ENCODE results near the gene CCIN.

CCIN gene

DNA sequence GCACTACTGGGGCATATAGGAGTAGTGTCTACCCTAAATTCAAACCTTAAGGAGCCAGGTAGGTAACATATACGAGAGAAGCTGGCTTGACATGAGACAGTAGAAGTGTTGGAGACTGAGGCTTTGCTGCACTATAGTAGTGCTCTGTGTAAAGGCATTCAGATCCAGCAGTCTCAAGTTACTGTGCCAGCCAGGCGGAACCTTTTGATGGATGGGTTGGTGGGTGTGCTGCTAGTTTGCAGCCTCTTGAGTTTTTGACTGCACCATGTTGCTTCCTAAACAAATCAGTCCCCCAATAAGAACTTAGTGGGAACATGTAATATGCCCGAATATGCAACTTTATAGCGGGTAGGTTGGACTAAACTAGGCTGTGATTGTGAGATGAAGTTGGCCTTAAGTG, 23.0 kb downstream of the CCIN start:
- no peak for DNase-seq

DNA sequence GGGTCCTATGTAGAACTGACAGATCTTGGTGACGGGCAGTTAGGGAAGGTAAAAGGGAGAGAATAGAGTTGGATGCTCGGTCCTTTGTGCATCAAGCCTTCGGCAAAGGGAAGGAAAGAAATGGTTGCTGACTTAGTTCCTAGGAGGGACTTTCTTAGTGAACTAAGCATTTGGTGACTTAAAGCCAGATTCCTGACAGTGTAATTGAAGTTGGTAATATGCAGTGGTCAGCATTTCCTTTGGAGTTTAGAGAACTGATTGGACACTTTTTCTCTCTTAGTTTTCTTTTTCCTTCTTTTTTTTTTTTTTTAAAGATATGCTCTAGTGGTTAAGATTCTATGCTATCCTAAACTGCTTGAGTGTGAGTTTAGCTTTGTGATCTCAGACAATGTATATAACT, 23.8 kb downstream of the CCIN start:
- no peak for DNase-seq

DNA sequence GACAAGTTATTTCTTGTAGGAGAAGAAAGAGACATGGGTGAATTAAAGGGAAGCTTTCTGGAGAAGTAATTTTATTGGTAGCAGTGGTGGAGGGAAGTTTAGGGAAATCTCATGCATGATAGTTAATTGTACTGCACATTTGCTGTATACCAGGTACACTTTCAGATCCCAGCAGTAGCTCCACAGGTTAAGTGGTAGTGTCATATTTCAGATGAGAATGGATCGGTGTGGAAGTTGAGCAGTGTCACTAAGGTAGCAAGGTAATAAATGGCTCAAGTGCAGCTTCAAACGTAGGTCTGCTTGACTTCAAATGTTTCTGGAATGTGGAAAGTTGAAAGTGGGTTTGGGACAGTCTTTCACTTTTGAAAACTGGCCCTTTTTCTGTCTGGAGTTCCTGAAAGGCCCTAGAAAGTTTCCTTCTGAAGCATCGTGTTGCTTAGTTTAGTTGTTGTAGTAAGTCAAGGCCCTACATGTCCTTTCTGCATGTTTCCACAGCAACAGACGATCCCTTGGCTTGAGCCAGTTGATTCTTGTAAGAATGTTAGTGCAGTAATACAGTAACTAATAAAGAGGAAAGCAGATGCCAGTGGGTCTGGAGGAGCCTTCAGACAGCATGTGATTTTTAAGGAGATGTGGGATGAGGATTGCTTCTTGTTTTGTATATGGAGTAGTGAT, 25.3 kb downstream of the CCIN start:
- no peak for DNase-seq

DNA sequence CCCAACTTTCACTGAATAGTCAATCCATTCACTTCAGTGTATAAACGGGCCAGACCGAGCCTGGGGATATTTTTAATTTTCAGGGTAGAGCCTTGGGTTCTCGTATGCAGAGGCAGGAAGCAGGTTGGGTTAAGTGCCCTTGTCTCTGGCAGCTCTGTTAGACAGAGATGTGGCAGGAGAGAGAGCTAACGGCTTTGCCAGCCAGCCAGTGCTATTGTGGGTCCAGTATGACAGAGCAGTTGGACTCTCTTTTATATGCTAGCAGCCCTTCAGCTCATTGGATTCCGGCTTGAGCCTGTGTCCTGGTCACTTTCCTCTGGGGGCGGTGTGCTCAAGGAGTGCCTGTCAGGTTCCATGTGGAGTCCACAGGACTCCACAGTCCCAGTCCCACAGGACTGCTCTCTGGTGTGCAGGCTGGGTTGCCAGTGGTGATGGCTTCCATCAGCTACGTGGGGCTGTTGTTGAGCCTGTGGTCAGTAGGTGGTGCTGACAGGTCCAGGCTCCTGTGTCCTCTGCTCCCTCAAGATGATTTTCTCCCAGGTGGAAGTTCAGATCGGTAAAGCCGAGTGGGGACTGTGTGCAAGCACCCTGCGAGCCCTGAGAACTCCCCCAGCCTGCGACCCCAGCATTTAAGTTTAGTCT, 35.8 kb downstream of the CCIN start:
- DNase-seq, result no peak

DNA sequence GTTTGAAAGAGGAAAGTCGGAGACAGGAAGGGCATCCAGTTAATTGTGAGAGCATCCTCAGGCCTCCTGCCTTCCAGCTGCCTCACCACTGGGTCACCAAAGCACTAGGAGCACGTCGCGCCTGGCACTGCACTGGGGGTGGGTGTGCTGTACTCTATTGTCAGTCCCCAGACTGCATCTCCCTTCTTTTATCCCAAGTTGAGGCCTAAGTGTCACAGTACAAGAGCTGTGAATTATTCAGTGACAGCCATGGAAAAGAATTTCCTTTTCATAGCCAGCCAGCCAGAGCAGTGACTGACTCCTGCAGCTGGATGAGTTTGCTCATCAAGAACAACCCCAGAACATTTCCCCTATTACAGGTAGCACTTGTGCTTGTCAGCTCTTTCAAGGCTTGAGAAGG, 37.8 kb downstream of the CCIN start:
- no peak for DNase-seq

DNA sequence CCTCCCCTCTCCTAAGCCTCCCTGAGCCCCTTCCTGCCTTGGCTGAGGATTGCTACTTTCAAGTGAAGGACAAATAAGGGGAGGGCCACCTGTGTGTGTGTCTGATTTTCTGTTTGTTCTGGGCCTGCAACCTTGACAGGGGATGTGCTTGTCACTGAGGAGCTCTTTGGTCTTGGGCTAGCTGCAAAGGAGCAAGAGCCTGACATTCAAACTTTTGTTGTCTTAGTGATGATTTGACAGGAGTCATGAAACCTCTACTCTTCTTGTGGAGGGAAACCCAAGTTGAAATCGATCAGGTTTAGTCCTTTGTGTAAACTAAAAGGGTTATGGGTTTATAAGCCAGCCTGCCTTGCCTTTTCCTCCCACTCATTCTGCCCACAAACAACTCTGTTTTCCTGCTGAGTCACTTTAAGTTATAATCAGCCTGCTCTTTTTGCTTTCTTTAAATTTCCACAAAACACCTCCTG, 38.4 kb downstream of the CCIN start:
- no peak for DNase-seq

DNA sequence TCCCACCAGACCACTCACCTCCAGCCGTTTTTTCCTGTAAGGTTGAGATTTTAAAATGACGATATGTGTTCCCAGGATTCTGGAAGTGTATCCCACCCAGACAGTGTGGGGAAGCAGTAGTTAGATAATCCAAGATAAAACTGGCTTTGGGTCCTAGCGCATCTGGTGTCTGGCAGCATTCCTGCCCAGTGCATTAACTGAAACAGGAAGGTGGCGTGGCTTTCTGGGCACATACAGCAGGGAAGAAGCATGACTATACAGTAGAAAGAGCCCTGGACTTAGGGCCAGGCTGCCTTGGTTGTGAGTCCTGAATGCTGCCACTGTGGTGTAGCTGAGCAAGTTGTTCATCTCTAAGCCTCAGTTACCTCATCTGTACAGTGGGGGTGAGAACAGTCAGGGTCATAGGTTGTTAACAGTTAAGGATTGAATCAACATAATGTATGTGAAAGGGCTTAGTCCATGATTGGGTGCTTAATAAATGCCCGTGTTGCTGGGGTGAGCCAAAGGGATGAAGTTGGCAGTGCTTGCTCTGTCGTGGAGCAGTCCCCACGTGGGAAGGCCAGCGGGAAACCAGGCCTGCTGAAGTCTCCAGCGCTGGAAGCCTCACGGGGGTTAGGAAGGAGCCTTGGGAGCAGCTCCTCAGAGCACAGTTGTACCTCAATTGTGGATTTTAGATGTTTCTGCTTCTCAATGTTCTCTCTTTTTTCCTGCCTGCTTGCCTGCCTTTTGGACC, 39.5 kb downstream of the CCIN start:
- no peak for DNase-seq

DNA sequence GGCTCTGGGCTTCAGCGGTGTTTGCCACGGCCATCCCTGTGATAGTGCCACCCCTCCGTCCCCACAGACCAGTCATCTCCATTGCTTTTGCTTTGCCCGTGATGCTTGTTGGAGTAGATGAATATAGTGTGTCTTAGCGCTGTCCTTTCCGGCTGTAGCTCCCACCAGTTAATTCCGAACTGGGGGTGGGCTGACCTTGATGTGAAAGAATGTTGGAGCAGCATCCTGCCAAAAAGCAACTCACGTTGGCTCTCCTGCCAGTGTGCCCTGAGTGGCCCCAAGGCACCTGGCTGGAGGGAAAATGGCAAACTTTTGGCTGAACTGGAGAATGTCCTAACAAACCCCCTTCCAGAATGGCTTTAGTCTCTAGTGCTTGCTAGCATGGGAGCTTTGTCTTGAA, 41.5 kb downstream of the CCIN start:
- DNase-seq, result no peak

DNA sequence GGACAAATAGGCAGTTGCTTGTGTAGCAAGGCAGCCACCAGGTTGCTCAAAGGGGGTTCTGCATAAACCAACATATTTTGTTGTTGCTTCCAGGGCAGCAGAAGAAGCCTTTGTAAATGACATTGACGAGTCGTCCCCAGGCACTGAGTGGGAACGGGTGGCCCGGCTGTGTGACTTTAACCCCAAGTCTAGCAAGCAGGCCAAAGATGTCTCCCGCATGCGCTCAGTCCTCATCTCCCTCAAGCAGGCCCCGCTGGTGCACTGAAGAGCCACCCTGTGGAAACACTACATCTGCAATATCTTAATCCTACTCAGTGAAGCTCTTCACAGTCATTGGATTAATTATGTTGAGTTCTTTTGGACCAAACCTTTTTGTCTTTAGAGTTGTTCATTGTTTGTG, 42.3 kb downstream of the CCIN start:
- no peak for DNase-seq

DNA sequence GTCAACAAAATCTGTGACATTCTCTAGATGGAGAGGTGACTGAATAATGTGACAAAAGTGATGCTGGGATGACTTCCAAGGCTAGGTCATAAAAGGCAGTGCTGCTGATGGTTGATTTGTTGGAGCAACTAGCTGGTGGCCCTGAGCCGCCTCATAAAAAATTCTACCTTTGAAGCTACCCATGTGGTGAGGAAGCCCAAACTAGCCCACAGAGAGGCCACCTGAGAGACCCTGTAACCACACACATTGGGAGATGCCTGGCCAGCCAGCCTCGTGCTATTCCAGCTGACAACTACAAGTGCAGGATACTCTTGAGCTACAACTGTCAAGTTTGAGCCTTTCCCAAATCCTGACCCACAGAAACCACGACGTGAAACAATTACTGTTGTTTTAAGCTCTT, 44.2 kb downstream of the CCIN start:
- DNase-seq, result no peak

DNA sequence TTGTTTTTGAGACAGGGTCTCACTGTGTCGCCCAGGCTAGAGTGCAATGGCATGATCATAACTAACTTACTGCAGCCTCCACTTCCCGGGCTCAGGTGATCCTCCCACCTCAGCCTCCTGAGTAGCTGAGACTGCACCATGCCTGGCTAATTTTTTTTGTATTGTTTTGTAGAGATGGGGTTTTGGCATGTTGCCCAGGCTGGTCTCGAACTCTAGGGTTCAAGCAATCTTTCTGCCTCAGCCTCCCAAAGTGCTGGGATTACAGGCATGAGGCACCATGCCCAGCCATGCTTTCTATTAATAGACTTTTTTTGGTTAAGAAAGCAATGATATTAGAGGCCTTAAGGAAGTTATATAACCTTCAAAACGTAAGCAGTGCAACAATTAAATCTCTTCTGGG, 44.8 kb downstream of the CCIN start:
- no peak for DNase-seq

DNA sequence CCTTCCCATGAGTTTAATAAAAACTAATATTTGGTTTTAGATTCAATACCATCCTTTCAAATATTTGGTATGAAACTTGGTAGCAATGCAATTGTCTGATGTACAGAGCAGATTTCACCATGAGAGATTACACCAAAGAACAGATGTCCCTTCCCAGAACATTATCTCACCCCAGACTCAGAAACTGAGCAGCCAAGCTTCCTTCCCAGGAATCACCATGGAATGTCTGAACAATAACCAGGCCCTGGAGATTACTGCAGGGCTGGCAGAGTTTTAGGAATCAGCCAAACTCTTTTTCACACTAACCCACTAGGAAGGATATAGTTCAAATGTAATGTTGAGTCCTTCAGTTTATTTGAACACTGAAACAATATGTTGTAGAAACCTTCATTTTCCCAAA, 45.4 kb downstream of the CCIN start:
- DNase-seq, result no peak

DNA sequence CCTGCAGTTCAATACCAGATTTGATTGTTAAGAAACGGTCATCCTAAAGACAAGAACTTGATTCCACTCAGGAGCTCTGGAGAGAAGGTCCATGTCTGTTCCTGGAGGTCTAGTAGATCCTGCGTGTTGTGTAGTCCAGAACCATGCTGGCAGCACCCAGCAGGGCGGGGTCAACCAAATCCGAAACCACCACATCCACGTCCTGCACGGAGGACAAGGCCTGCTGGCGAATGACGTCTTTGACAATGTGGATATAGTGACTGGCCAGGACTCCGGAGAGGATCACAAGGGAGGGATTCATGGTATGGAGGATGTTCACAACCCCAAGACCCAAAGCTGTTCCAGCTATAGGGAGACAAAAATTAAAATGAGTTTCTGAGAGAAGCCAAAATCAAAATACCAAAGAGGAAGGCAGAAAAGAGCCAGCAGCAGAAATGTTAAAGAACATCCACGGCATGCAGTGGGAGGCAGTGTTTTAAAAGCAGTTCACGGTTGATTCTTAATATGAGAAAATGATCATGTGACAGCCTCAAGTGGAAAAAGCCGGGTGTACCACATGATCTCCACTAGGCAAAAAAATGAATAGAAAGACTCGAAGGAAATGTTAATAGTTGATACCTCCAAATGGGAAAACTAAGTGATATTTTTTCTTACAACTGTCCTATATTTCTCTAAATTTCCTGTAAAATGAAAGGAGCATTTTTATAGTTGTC, 48.2 kb downstream of the CCIN start:
- no peak for DNase-seq

DNA sequence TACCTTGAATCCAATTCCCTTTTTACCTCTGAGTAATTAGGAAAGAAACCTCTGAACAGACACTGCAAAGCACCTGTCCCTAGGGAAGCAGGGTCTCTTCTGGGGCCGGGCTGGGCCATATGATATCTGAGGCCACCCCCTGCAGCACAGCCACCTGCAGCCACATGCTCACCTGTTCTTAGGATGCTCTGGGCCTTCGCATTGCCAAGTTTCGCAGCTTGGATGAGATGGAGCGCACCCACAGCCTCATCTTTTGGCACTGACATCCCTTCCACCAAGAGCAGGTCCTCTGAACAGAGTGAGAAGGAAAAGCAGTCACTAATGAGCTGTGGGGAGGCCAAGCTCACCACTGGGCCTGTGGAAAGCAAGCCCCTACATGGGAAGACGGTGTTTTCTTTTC, 48.8 kb downstream of the CCIN start:
- DNase-seq, result no peak

DNA sequence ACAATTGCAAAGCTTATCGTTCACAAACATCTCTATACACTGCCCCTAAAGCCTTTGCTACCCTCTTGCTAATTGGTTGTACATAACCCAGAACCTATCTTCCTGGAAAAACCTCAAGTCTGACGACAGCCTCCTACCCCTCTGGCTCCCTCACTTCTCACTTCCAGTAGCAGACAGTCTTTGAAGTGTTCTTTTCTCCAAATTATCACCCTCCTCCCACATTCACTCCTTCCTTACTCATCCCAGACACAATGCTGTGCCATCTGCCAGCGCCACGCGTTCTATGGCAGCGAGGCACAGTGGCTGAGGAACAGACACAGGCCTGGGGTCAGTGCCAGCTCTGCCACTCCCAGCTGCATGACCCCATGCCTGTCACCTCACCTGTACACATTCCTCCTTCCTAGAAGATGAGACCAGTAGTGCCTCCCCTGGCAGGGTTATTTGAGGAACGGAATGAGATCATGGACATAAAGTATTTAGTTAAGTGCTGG, 49.3 kb downstream of the CCIN start:
- DNase-seq, result no peak

Measured in activated gamma-delta T cell (primary cell).